Astrocyte of the spinal cord (primary cell): ENCODE results near the gene FAM13C.

Experiments used
- DNase-seq: peaks from one replicate; pipeline ENCODE4 v3.0.0; 2011; ENCODE audit warnings: low read depth, low spot score
- H3K4me3 ChIP-seq: 2 replicates; pipeline ENCODE4 v1.5.1; 2011; ENCODE audit warnings: low read depth, mild to moderate bottlenecking, low read length, moderate library complexity
- CTCF ChIP-seq: IDR thresholded peaks from 2 replicates; pipeline ENCODE4 v1.5.1; 2012; ENCODE audit warnings: low read depth, mild to moderate bottlenecking, low read length, inconsistent platforms
- in situ Hi-C: cut with HindIII; loops from 2 replicates; pipeline ENCODE4 v1.10.0; 2017; ENCODE audit warnings: low sequenced_read_pairs

FAM13C gene

GRCh38 chr10:59391060-59391459, 28.7 kb upstream of the FAM13C start:
- in situ Hi-C loops = no loop called here
- H3K4me3 ChIP-seq = no peak overlapping the region
- DNase-seq = no peak
- TF ChIP-seq CTCF = no peak

- peak; percentile 1 for TF ChIP-seq CTCF
- in situ Hi-C loops = no loop called here
- no peak for DNase-seq
- H3K4me3 ChIP-seq = no peak overlapping the region
These were observed 26.3 kb upstream of the FAM13C start for GRCh38 chr10:59388671-59388976.

- TF ChIP-seq CTCF = no peak
- DNase-seq = peak; percentile 97
- in situ Hi-C loops = no loop called here
- no peak overlapping the region for H3K4me3 ChIP-seq
These were observed 25.8 kb upstream of the FAM13C start for GRCh38 chr10:59387951-59388670.

GRCh38 chr10:59384761-59385160, 22.4 kb upstream of the FAM13C start:
- no peak overlapping the region for H3K4me3 ChIP-seq
- no peak for DNase-seq
- in situ Hi-C loops = no loop called here

GRCh38 chr10:59383908-59384307, 21.6 kb upstream of the FAM13C start:
- in situ Hi-C loops = no loop called here
- DNase-seq = no peak
- no peak for TF ChIP-seq CTCF
- H3K4me3 ChIP-seq = no peak overlapping the region

More at GRCh38 chr10:59384761-59385160, 22.4 kb upstream of the FAM13C start:
- no peak for TF ChIP-seq CTCF

GRCh38 chr10:59383436-59383835, 21.1 kb upstream of the FAM13C start:
- TF ChIP-seq CTCF = no peak
- in situ Hi-C loops = no loop called here
- DNase-seq = no peak
- no peak overlapping the region for H3K4me3 ChIP-seq

- H3K4me3 ChIP-seq = no peak overlapping the region
- DNase-seq = peak; percentile 74
- no peak for TF ChIP-seq CTCF
- in situ Hi-C loops = no loop called here
These were observed 20.5 kb upstream of the FAM13C start for GRCh38 chr10:59382831-59383295.
